Activated T-cell treated with anti-CD3 and anti-CD28 coated beads, Interleukin-2, amount 50 U/mL, for 48 hours (primary cell): ENCODE data around the gene ST3GAL6.

Source experiments
- DNase-seq, 2 experiments: peaks; one replicate each; pipeline ENCODE4 v3.0.0-alpha.2; 2020

Gene ST3GAL6

DNA sequence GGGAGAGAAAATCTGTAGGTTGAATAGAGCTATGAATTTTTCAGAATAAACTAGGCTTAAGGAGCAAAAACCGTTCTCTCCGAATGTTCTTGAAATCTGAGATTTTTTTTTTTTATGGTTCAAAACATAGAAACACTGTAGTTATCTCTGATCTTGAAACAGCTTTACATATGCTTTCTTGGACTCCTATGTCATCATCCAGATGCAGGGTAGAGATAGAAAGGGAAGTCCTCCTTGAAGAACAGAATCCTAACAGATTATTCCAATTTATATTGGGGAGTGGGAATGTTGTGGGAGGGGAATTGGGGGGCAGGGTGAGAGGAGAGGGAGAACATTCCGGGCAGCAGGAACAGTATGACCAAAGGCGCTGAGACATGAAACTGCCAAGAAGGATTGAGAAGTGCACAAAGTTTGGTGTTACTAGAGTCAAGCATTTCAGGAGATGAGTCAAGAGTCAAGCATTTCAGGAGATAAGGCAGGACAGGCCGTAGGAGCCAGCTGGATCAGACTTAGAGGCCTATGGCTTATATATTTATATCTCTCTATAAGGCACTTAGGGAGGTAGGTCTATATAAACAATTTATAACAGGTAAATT is 21.9 kb upstream of the ST3GAL6 start:
- no peak for DNase-seq

DNA sequence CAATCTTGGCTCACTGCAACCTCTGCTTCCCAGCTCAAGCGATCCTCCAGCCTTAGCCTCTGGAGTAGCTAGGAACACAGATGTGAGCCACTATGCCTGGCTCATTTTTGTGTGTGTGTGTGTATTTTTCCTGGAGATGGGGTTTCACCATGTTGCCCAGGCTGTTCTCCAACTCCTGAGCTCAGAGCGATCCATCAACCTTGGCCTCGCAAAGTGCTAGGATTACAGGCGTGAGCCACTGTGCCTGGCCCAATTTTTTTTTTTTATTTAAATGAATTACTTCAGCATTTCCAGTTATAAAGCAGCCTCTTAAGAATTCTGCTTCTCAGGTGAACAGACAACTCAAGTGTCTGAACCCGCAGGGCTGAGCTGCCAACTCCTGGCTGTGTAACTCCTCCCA is 20.1 kb upstream of the ST3GAL6 start:
- DNase-seq, result no peak

DNA sequence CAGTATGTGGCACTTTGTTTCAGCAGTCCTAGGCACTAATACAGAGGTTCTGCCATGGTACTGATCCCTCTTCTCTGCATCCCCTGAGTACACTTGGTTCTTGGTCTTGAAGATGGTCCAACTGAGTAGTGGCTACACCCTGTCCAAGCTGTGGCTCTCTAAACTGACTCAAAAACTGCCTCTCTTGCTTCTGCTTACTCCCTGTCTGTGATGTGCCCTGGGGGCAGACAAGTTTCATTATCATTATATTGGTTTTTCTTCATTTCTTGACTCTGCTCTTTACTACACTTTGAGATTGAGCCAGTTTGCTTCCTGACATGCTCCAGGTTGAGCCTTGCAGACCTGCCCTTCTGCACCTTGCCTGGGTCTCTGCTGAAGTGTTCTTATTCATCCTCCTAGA is 18.9 kb upstream of the ST3GAL6 start:
- no peak for DNase-seq

- no peak for DNase-seq
These were observed 17.4 kb upstream of the ST3GAL6 start for GRCh38 chr3:98745718-98746117.

- DNase-seq, result no peak
These were observed 17.0 kb upstream of the ST3GAL6 start for GRCh38 chr3:98746122-98746521.

- DNase-seq, result no peak
These were observed 16.3 kb upstream of the ST3GAL6 start for GRCh38 chr3:98746882-98747281.

DNA sequence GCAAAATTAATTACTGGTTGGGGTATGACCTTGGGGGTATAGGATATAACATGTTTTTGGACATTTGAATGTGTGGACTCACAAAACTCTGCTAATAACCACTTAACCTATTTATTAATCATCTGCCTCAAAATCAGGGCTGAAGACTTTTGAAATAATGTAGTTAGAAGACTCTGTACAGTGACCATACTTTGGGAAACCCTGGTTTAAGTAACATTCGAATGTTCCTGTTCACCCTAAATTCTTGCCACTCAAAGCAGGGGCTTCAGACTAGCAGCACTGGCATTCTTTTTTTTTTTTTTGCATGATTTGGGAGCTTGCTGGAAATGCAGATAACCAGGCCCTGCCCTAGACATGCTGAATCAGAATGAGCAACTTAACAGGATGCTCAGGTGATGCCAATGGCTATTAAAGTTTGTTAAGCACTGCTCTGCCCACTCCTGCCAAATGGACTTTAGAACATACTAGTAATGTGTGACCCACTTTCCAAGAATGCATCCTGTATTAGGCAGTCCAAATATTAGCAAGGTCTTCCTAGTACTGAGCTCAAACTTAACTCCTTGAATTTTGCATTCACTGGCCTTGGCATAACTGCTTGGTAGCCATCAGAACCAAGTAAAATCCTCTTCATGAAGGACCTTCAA is 12.7 kb upstream of the ST3GAL6 start:
- DNase-seq, result no peak

GRCh38 chr3:98754483-98754882 is 8.7 kb upstream of the ST3GAL6 start:
- DNase-seq, result no peak

DNA sequence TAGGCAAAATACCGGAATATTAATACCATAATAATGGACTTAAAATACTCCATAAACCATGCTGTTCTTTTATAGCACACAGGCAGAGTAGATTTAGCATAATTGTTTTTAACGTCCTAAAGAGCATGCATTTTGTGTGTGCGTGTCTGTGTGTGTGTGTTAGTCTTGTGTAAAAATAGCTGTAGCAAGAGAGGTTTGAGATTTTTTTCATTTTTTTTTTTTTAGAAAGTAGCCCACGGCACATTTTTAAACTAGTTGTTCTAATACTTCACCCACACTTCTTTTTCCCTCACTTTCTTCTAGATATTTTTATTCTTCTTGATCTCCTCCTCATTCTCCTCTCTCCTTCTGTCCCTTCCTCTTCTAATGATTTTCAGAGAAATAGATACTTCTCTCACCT is 7.5 kb upstream of the ST3GAL6 start:
- no peak for DNase-seq

GRCh38 chr3:98759629-98760028 is 3.5 kb upstream of the ST3GAL6 start:
- DNase-seq, result no peak

DNA sequence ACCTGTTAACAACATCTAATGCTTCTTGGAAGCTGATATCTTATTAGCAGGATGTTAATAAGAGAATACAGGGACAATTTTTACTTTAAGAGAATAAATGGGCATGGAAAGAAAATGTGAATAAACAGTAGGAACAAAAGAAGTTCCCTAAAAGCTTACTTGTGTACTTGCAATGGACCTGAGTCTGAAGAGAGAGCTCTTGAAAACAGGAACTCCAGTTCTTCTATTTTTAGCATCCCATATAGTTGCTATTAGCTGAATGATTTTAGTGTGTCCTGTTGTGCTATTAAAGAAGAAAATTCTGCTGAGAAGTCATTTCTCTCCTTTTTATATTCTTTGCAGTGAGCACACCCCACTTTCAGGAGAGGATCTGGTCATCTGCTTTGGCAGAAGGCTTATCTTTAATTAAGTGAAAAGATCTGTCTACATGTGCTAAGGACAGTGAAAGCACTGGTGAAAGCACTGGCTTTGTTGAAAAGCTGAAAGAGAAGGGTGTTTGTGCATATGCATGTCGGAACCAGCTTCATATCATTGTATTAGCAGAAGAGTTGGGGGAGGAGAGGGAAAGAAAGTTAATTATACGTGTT is 1.4 kb upstream of the ST3GAL6 start:
- DNase-seq, result no peak

GRCh38 chr3:98763819-98764418 is 779 bp downstream of the ST3GAL6 start:
- DNase-seq, result no peak

- no peak for DNase-seq
These were observed 1.3 kb downstream of the ST3GAL6 start for GRCh38 chr3:98764472-98764884.

- no peak for DNase-seq
These were observed 2.6 kb downstream of the ST3GAL6 start for GRCh38 chr3:98765721-98766120.

- no peak for DNase-seq
These were observed 3.8 kb downstream of the ST3GAL6 start for GRCh38 chr3:98766924-98767323.

GRCh38 chr3:98768961-98769360 is 5.8 kb downstream of the ST3GAL6 start:
- no peak for DNase-seq

GRCh38 chr3:98769448-98769847 is 6.3 kb downstream of the ST3GAL6 start:
- no peak for DNase-seq

- DNase-seq, result no peak
These were observed 7.3 kb downstream of the ST3GAL6 start for GRCh38 chr3:98770261-98771039.

- no peak for DNase-seq
These were observed 8.9 kb downstream of the ST3GAL6 start for GRCh38 chr3:98772022-98772421.

GRCh38 chr3:98775459-98776139 is 12.5 kb downstream of the ST3GAL6 start:
- no peak for DNase-seq

GRCh38 chr3:98776140-98776493 is 13.0 kb downstream of the ST3GAL6 start:
- DNase-seq, result no peak

- DNase-seq, result no peak
These were observed 14.1 kb downstream of the ST3GAL6 start for GRCh38 chr3:98777286-98777685.

DNA sequence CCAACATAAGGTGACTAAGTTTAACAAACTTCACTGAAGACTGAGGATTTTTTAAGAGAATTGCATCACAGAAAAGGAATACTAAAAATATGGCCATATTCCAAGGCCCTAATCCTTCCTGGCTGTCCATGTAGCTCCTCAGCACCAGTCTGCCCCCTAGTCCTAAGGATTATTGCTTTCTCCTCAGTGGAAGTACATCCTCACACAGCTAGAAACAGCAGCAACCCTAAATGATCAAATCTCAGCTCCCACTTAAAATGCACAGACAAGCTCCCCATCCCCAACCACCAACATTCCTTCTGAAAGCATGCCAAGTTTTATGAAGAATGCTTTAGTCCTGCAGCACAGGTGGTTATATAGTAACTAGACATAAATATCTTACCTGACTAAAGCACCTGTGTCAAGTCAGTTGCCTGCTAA is 14.7 kb downstream of the ST3GAL6 start:
- DNase-seq, result no peak
